Esophagus squamous epithelium (tissue), 5 donors: ENCODE measurements around the gene PARD3. TPM values are rescaled to one million over a fixed set of nuclear protein-coding genes. Genes with fewer than 3 reads are reported as not detected.

ENCODE experiments used
- DNase-seq: peaks from one replicate; lab custom pipeline; 2025; lab: John Stamatoyannopoulos, UW
- H3K27ac ChIP-seq, 4 donors: fragments of 200-600 bp; sonication (generic); one replicate each; pipeline ENCODE4 v1.5.1; 2016 to 2019; ENCODE audit warnings: mild to moderate bottlenecking in 1 of 4
- H3K27me3 ChIP-seq, 4 donors: fragments of 200-600 bp; sonication (generic); 1 replicate in 3 of 4; 2 replicates in 1 of 4; pipeline versions ENCODE4 v1.5.1 to v1.6.0; 2017 to 2021; ENCODE audit warnings: antibody characterized with exemption in 1 of 4
- H3K36me3 ChIP-seq, 3 donors: fragments of 200-600 bp; sonication (generic); one replicate each; pipeline ENCODE4 v1.5.1; 2016 to 2019
- H3K4me1 ChIP-seq, 3 donors: fragments of 200-600 bp; sonication (generic); one replicate each; pipeline ENCODE4 v1.5.1; 2017 to 2019
- H3K4me3 ChIP-seq, 4 donors: fragments of 200-600 bp; sonication (generic); 1 replicate in 3 of 4; 2 replicates in 1 of 4; pipeline ENCODE4 v1.5.1; 2016 to 2019; ENCODE audit warnings: mild to moderate bottlenecking in 2 of 4, moderate library complexity in 1 of 4
- H3K9me3 ChIP-seq, 3 donors: fragments of 200-600 bp; sonication (generic); one replicate each; pipeline ENCODE4 v1.5.1; 2016 to 2019
- POLR2A ChIP-seq, 4 donors: fragments of 450-650 bp; IDR thresholded peaks; one replicate each; pipeline ENCODE4 v1.6.1; 2017; ENCODE audit warnings: antibody characterized with exemption in 4 of 4, mild to moderate bottlenecking in 4 of 4, moderate library complexity in 3 of 4
- WGBS, 2 donors: methylation state at CpG; one replicate each; pipeline ENCODE4 v1.1.5; 2018; 5-methylcytosine and 5-hydroxymethylcytosine counted together
- intact Hi-C: fragments of 100-400 bp; cut with DNase I; formaldehyde crosslinking; loops from one replicate; pipeline ENCODE4 v1.15.0; 2022
- total RNA-seq, 4 donors: library from RNA; depleted of rRNA; stranded (reverse); fragments of >200 nt; gene quantifications; one replicate each; pipeline ENCODE4 v1.1.0, GENCODE V29; 2016
- TF ChIP-seq, protein P1 (sequence below), 6 experiments: fragments of 450-650 bp in 4 of 6; fragments of 200-600 bp in 2 of 6; sonication (generic) in 2 of 6; IDR thresholded peaks; one replicate each; pipeline ENCODE4 v1.5.1; 2016 to 2019; ENCODE audit warnings: antibody characterized with exemption in 6 of 6, mild to moderate bottlenecking in 4 of 6, moderate library complexity in 4 of 6
- donor health status: DM: yes; HTN: yes; CAD: no.

PARD3 gene
- total RNA-seq, 4 donors from 2014 or later: 57.3 to 114 (median 81.7) TPM

DNA sequence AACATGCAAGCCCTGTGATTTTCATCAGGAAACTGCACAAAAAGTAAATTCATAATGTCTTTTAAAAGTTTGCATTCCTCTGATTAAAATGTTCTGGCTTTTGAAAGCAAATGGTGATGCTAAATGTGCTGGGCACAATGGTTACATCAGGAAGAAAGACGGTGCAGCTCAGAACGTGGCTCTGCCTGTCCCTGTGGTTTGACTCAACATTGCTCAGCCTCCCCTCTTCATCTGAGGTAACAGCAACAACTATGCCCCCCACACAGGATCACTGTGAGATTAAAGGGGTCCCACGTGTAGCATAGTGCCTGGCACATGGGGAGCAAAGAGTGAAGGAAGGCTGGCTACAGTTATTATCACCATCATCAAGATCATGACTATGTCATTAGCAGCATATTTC, 44.0 kb downstream of the PARD3 start:
- Histone ChIP-seq H3K36me3 (no peaks in the 10 kb centered on the region), H3K4me3 (no peak overlapping the region), H3K9me3 (no peaks in the 10 kb centered on the region), H3K27ac (peak overlapping the region; percentile 54 to 84 (median 65)), H3K4me1 (peaks cover 17 to 96% (median 28%) of the 10 kb centered on the region in 3 donors), H3K27me3 (no peaks in the 10 kb centered on the region)
- TF ChIP-seq POLR2A (IDR thresholded peaks at IDR 0.05): no peak
- TF ChIP-seq, protein P1, sequence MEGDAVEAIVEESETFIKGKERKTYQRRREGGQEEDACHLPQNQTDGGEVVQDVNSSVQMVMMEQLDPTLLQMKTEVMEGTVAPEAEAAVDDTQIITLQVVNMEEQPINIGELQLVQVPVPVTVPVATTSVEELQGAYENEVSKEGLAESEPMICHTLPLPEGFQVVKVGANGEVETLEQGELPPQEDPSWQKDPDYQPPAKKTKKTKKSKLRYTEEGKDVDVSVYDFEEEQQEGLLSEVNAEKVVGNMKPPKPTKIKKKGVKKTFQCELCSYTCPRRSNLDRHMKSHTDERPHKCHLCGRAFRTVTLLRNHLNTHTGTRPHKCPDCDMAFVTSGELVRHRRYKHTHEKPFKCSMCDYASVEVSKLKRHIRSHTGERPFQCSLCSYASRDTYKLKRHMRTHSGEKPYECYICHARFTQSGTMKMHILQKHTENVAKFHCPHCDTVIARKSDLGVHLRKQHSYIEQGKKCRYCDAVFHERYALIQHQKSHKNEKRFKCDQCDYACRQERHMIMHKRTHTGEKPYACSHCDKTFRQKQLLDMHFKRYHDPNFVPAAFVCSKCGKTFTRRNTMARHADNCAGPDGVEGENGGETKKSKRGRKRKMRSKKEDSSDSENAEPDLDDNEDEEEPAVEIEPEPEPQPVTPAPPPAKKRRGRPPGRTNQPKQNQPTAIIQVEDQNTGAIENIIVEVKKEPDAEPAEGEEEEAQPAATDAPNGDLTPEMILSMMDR (IDR thresholded peaks at IDR 0.05): no peak
- intact Hi-C loops: no loop called here
- WGBS, 2 donors: 35 to 36% methylated on average over 3 of the region's 3 CpGs
- DNase-seq: no peak

- no peaks in the 10 kb centered on the region for H3K36me3 ChIP-seq
- 57 to 65% methylated on average over 2 of the region's 2 CpGs for WGBS, 2 donors
- no peak for DNase-seq
- H3K4me3 ChIP-seq: no peak overlapping the region
- no peaks in the 10 kb centered on the region for H3K27me3 ChIP-seq
- intact Hi-C loops: no loop called here
- peak overlapping the region in 2 of 4 donors; percentile 24 to 84 for H3K27ac ChIP-seq
- peaks cover 21 to 98% (median 33%) of the 10 kb centered on the region in 3 donors for H3K4me1 ChIP-seq
- H3K9me3 ChIP-seq: no peaks in the 10 kb centered on the region
- TF ChIP-seq POLR2A (IDR thresholded peaks at IDR 0.05): no peak
- TF ChIP-seq, protein P1 (IDR thresholded peaks at IDR 0.05): no peak
These were observed 45.2 kb downstream of the PARD3 start for GRCh38 chr10:34769899-34770298.

DNA sequence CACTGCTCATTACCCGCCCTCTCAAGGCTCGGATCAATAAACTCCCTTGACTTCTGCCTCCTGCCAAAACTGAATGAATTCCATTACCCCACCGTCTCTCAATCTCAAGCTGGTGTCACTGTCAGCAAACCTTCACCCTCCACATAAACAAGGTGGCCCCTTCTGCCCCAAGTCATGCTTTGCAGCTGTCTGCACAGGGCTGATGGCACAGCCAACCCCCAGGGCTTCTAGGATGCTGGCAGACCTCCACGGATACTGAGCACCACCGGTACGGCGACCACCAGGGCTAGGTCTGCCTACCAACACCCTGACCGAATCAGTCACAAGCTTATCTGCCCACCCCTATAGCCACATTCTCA, 46.1 kb downstream of the PARD3 start:
- intact Hi-C loops: no loop called here
- DNase-seq: no peak
- peak overlapping the region in 3 of 4 donors; percentile 4 to 26 (median 21) for H3K4me3 ChIP-seq
- no peaks in the 10 kb centered on the region for H3K36me3 ChIP-seq
- TF ChIP-seq, protein P1 (IDR thresholded peaks at IDR 0.05): no peak
- no peak for TF ChIP-seq POLR2A (IDR thresholded peaks at IDR 0.05)
- no peaks in the 10 kb centered on the region for H3K9me3 ChIP-seq
- WGBS, 2 donors: 46 to 73% methylated on average over 8 of the region's 8 CpGs
- peak overlapping the region; percentile 77 to 89 (median 81) for H3K27ac ChIP-seq
- H3K4me1 ChIP-seq: peaks cover 21 to 100% (median 33%) of the 10 kb centered on the region in 3 donors
- no peaks in the 10 kb centered on the region for H3K27me3 ChIP-seq

GRCh38 chr10:34768261-34768971, 46.7 kb downstream of the PARD3 start:
- peak overlapping the region; percentile 77 to 89 (median 81) for H3K27ac ChIP-seq
- no peaks in the 10 kb centered on the region for H3K9me3 ChIP-seq
- H3K27me3 ChIP-seq: no peaks in the 10 kb centered on the region
- intact Hi-C loops: no loop called here
- DNase-seq: peak; percentile 4
- TF ChIP-seq POLR2A (IDR thresholded peaks at IDR 0.05): peak in 1 of 4 donors; percentile 42
- TF ChIP-seq, protein P1 (IDR thresholded peaks at IDR 0.05): no peak
- H3K4me3 ChIP-seq: peak overlapping the region in 3 of 4 donors; percentile 4 to 26 (median 21)
- WGBS, 2 donors: 47 to 54% methylated on average over 13 to 14 of the region's 15 CpGs
- no peaks in the 10 kb centered on the region for H3K36me3 ChIP-seq
- H3K4me1 ChIP-seq: peaks cover 21 to 100% (median 33%) of the 10 kb centered on the region in 3 donors

DNA sequence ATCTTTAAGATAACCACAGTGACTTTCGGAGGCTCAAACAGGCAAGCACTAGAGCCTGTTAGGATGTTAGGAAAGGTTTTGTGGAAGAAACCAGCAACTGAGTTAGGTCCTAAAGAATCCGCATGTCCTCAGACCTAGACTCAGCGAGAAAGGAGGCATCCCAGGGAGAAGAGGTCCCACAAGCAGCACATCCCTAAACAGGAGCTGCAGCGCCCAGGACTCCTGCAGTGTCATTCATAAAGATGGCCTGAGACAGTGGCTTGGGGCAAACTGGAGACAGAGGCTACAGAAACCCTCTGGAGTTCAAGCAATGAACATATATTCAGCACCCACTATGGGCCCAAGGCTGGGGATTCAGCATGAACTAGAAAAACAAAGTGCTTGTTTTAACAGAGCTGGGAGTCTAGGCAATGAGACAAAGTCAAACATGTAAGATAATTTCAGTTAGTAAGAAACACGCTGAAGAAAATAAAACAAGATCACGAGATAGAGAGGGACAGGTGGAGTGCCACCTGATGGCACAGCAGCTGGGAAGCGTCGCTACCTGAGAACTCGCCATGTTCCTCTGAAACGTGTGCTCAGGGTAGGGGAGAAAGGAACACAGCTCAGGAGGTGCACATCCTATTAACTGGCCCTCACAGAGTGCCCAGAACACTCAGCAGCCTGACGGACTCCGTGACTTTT, 48.1 kb downstream of the PARD3 start:
- 78 to 87% methylated on average over 11 to 12 of the region's 12 CpGs for WGBS, 2 donors
- intact Hi-C loops: no loop called here
- H3K4me1 ChIP-seq: peaks cover 21 to 88% (median 32%) of the 10 kb centered on the region in 3 donors

More for the DNA sequence above, 48.1 kb downstream of the PARD3 start:
- TF ChIP-seq, protein P1 (IDR thresholded peaks at IDR 0.05): no peak
- H3K27me3 ChIP-seq: no peaks in the 10 kb centered on the region
- H3K36me3 ChIP-seq: no peaks in the 10 kb centered on the region
- no peak for DNase-seq
- no peaks in the 10 kb centered on the region for H3K9me3 ChIP-seq
- H3K4me3 ChIP-seq: no peak overlapping the region
- H3K27ac ChIP-seq: peak overlapping the region in 3 of 4 donors; percentile 18 to 89 (median 81)
